Ecto neural progenitor cell (in vitro differentiated cells): ENCODE data around the gene MYO1C.
A peak's percentile ranks its signal among the peaks of the same experiment; 100 is the strongest.

Experiments used
- DNase-seq: peaks from one replicate; pipeline ENCODE4 v3.0.0-alpha.2; 2018; ENCODE audit warnings: low spot score

The MYO1C gene

DNA sequence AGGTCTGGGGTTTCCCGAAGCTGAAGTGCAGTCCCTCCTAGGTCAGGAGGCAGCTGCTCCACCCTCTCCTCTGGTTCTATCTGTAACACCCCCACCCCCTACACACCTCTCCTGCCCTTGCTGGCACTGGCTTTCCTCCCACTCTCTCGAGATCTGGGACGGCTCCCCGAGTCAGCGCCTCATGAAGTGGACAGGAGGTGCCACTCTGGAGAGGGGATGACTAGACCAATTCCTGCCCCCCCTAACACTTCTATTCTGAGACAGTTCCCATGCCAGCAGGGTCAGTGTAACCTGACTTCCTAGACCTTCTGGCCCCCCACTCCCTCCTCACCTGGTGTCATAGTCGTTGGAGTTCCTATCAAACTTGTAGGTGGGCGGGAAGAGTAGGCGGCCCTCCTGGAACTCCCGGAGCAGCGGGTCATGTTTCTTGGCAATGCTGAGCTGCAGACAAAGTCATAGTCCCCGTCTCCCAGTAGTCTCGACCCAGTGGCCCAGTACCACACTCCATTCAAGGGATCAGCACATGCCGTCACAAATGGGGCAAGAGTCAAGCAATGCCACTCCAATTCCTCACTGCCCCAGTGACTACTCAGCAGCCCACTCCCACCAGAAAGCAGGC is 14.3 kb upstream of the MYO1C start:
- no peak for DNase-seq

DNA sequence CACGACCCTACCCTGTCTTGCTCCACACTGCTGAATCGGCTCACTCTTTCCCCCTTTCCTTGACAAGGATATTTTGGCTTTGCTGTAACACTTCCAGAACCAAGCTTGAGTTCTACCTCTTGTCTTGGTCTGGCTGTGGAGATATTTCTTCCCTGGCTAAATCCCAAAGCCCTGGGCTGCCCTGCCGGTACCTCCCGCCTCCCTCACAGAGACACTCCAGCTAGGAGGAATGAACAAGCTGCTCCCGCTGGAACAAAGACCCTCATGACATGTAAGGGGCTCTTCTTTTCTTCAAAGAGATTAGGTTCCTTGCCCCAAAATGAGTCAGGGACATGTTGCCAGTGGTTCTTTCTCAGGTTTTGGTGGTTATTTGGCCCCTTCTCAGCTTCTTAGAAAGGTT is 13.1 kb upstream of the MYO1C start:
- no peak for DNase-seq

DNA sequence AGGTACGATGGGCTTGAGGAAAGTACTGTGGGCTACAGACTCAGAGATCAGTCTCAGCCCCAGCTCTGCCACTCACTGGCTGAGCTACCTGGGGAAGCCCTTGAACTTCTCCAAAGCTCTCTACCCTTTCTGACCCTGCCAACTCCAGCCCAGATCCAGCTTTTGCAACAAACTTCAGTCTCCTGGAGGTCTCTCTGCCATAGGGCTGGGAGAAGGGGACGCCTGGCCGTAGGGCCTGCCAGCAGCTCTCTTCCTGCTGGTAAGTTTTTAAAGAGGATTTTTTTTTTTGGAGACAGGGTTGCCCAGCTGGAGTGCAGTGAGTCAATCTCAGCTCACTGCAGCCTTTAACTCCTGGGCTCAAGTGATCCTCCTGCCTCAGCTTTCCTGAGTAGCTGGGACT is 12.4 kb upstream of the MYO1C start:
- no peak for DNase-seq

- DNase-seq, result no peak
Measured at GRCh38 chr17:1503699-1504098, 11.2 kb upstream of the MYO1C start.

- DNase-seq, result no peak
Measured at GRCh38 chr17:1498869-1499268, 6.4 kb upstream of the MYO1C start.

GRCh38 chr17:1498233-1498632 is 5.7 kb upstream of the MYO1C start:
- no peak for DNase-seq

DNA sequence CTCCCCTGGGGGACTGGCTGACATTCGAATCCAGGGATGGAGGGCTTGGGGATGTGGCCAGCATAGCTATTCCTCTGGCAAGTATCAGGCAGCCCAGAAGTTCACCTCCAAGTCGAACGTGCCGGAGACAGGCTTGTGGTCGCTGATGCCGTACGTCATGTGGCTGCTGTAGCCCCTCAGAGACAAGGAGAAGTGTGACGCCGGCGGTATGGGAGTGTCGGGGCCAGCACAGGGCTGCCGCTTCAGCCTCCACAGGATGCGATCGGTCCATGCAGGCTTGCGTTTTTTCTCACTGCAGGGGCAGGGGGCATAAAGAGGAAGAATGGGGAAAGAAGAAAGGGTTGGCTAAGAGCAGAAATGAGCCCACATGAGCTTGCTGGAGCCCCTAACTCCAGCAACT is 5.3 kb upstream of the MYO1C start:
- no peak for DNase-seq

- DNase-seq, result no peak
Measured at GRCh38 chr17:1496869-1497268, 4.4 kb upstream of the MYO1C start.

- no peak for DNase-seq
Measured at GRCh38 chr17:1495265-1495989, 2.9 kb upstream of the MYO1C start.

- DNase-seq, result no peak
Measured at GRCh38 chr17:1494736-1495253, 2.3 kb upstream of the MYO1C start.

GRCh38 chr17:1494203-1494602 is 1.7 kb upstream of the MYO1C start:
- DNase-seq, result no peak

- no peak for DNase-seq
Measured at GRCh38 chr17:1493291-1493980, 950 bp upstream of the MYO1C start.

DNA sequence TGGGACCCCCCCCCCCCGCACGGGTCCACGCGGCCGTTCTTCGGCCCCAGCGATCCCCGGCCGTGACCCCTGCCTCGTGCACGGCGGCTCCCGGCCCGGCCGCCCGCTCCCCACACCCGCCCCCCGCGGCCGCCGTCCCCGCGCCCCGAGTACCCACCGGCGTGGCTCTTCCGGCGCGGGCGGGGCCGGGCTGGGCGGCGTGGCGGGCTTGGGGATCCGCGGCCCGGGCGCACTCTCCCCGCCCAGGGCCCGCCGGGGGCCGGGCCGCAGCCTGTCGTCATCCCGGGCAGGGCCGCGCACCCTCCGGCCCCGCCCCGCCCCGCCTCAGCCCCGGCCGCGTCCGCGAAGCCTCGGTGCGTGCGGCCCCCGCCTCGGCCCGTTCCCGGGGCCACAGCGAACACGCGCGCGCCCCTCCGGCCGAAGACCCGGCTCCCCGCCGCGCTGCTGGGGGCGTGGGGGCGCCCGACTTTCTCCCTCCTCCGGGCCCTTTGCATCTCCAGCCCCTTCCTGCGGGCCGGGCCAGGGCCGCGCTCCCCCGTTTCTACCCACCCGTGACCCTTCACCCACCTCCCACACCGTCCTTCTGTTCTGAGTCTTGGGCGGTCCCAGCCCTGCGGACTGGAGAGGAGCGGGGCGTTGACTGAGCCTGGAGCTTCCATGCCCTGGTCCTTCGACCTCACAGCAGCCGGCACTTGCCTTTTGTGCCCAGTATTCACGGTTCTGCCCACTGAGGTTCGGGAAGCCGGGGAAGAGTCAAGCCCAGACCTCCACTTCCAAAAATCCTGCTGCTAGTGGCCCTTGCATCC is 840 bp downstream of the MYO1C start:
- peak; percentile 74 for DNase-seq

- peak; percentile 83 for DNase-seq
Measured at GRCh38 chr17:1490643-1491442, 1.6 kb downstream of the MYO1C start.

DNA sequence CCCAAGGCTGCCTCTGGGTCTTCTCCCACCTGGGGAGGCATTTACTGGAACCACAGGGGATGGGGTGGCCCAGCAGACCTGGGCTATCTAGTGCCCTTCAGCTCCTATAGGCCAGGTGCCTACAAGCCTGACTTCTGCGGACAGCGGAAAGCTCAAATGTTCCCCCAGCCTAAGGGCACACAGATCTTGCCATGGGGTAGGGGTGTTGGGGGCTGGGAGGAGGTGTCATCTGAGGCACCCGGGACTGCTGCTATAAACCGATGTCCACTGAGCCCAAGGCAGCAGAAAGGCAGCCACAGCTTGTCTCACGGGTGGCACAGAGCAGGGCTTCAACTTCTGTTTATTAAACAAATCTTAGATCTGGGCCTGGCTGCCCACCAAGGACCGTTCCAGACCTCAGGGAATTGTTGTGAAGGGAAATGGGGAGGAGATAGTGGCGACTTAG is 3.6 kb downstream of the MYO1C start:
- no peak for DNase-seq

DNA sequence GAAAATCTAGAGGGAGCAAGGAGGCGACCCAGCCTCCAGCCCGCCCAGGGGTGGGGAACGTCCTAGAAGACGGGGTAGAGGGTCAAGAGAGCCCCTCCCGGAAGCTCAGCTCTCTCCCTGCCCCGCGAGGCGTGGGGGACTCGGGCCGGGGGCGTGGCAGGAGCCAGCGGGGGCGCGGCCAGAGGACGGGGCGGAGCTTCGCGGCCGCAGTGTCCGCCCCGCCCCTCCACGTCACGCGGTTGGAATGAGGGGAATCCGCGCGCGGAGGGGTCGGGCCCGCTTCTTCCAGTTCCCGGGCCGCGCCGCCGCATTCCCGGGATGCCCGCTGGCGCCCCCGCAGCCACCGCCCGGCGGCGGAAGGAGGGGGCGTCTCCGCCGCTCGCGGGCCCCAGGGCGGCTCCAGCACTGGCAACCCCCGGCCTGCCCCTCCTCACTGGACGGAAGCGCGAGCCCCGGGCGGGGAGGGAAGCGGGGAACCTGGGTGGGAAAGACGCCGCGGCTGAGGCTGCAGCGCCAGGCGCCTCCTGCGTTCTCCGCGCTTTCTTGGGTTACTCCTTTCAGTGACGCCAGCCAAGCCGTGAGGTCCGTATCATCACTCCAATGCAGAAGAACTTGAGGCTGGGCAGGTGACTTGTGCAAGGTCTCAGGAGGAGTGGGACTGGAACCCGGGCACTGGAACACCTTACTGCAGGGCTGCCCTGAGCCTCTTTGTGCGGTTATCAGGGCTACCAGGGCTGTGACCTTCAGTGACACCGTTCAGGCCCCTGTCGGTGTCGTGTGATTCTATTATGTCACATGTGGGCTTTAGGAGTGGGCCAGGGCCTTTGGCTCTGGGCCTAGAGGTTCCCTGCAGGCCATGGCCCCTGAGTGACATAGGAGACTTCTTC is 4.3 kb downstream of the MYO1C start:
- peak; percentile 93 for DNase-seq

DNA sequence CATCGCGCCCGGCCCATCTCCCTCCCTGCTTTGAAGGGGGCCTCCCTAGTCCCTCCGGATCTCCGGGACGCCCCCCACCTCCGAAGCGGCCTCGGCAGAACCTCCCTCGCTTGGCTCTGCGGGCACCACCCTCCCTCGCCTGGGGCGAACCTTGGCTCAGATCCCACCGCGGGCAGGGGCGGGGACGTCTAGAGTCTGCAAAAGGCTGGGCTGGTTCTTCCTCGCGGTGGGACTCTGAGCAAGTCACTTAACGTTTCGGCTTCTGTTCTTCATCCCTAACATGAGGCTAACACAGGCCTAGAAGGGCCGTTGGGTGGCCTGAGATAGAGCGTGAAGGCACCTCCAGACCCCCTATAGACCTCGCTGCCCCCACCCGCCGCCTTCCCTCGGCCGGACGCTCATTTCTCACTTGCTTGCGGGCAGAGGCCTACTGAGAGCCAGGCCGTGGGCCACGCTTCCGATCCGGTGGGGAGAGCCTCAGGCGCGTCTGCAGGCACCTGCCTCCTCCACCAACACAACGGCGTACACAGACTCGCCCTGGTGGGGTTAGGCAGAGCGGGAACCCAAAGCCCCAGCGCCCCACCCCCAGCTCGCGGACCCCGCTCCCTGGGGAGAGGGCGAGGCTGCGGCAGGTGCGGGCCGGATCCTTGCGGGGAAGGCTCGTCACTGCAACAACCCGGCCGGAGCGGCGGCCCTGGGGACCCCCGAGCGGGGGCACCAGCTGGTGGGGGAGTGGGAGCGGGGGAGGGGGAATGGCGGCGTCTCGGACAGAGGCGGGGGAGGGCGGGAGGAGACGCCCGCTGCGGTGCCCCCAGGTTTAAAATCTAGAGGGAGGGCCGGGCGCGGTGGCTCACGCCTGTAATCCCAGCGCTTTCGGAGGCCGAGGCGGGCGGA is 5.4 kb downstream of the MYO1C start:
- peak; percentile 82 for DNase-seq

DNA sequence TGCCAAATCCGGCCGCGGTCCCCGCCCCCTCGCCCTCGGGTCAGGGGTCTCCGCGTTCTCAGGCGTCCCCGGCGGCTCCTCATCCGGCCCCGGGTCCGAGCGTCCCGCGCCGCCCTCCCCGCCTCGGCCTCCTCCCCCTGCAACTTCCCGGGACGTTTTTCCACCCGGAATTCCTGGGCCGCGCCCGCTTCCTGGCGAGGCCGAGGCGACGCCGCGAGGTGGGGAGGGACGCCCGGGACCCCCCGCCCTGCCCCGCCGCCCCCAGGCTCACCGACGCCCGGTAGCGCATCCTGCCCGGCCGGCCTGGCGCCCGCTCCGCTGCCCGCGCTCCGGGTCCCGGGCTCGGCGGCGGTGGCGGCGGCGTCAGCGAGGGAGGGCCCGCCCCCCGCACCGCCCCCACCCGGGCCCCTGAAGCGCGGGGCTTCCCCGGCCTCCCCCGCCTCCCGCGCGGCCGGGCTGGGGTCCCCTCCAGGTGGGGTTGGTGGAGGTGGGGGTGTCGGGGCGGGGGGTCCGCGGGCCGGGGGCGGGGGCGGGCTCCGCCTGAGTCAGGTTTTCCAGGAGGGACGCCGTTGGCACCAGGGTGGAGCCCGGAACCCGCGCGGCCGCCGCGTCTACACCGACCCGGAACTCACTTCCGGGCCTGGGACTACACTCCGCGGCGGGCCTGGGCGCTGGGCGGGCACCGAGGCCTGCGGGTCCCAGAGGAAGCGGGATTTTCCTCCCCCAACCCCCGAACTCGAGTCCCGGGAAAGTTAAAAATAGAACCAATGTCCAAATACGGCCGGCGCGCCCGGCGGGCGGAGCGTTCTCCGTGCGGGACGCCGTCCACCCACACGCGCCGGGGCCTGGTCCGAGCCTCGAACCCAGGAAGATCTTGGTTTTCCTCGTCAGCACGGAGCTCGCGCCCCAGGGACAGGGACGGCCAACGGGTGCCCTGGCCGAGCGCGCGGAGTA is 6.8 kb downstream of the MYO1C start:
- peak; percentile 95 for DNase-seq
